Right lobe of liver (tissue), 6 donors: ENCODE results near the gene PHTF1. TPM values are rescaled to one million over a fixed set of nuclear protein-coding genes. Genes with fewer than 3 reads are reported as not detected.

Source experiments
- ATAC-seq, 4 donors: fragments of 200-7000 bp; cut with Tn5 transposase; one replicate each; pipeline ENCODE4 v1.9.1; 2020; ENCODE audit warnings: mild to moderate bottlenecking in 4 of 4, moderate library complexity in 4 of 4
- DNase-seq, 3 donors: peaks; one replicate each; pipeline ENCODE4 v3.0.0-alpha.2; 2020
- H3K27ac ChIP-seq, 3 donors: fragments of 200-600 bp; one replicate each; pipeline ENCODE4 v1.8.0; 2022
- H3K27me3 ChIP-seq, 2 donors: fragments of 200-600 bp; one replicate each; pipeline ENCODE4 v1.8.0; 2022
- H3K36me3 ChIP-seq, 4 donors: fragments of 200-600 bp; sonication (generic) in 1 of 4; one replicate each; pipeline versions ENCODE4 v1.5.1 to v1.8.0; 2017 to 2022; ENCODE audit warnings: control low read depth in 1 of 4
- H3K4me1 ChIP-seq, 4 donors: fragments of 200-600 bp; sonication (generic) in 1 of 4; one replicate each; pipeline versions ENCODE4 v1.5.1 to v1.8.0; 2017 to 2022; ENCODE audit warnings: control low read depth in 1 of 4
- H3K4me3 ChIP-seq, 3 donors: fragments of 200-600 bp; one replicate each; pipeline ENCODE4 v1.8.0; 2022
- H3K9me3 ChIP-seq, 4 donors: fragments of 200-600 bp; sonication (generic) in 1 of 4; one replicate each; pipeline versions ENCODE4 v1.5.1 to v1.8.0; 2017 to 2022; ENCODE audit warnings: control low read depth in 1 of 4
- POLR2A ChIP-seq: fragments of 450-650 bp; IDR thresholded peaks from one replicate; pipeline ENCODE4 v1.6.1; 2017; ENCODE audit warnings: antibody characterized with exemption, mild to moderate bottlenecking
- WGBS: methylation state at CpG from one replicate; pipeline ENCODE4 v1.1.6; 2018; ENCODE audit warnings: low coverage, low lambda C conversion rate; ENCODE audit not compliant: insufficient coverage; ENCODE audit errors: missing lambda C conversion rate; 5-methylcytosine and 5-hydroxymethylcytosine counted together
- intact Hi-C, 2 donors: fragments of 100-400 bp; cut with DNase I; formaldehyde crosslinking; loops; one replicate each; pipeline versions ENCODE4 v1.11.2 to v1.14.1; 2022
- total RNA-seq, 6 experiments: library from RNA; depleted of rRNA in 2 of 6; stranded (reverse); fragments of >200 nt in 2 of 6; fragmentation: NEBNext Ultra II Directional in 3 of 6; extraction: Animal tissue kit (Norgen Biotek cat#: 25700) in 3 of 6; gene quantifications; one replicate each; pipeline versions ENCODE4 v1.1.0 to v1.2.4, GENCODE V29; 2016 to 2023
- TF ChIP-seq, protein P1 (sequence below), 4 donors: fragments of 200-600 bp in 3 of 4; fragments of 450-650 bp in 1 of 4; IDR thresholded peaks; one replicate each; pipeline versions ENCODE4 v1.5.1 to v1.8.0; 2016 to 2022; ENCODE audit warnings: antibody characterized with exemption in 4 of 4, mild to moderate bottlenecking in 2 of 4
- donor health status: DM: no; HTN: yes; CAD: no.
- donor health status: DM: no; HTN: no; CAD: no.
- donor health status: DM: no; HTN: no; CAD: no.
- donor health status: DM: no; HTN: yes; CAD: no.
- donor health status: DM: no; HTN: yes; CAD: no.

The PHTF1 gene
- total RNA-seq, 6 experiments from 2014 or later = 4.7 to 8.7 (median 6.1) TPM

DNA sequence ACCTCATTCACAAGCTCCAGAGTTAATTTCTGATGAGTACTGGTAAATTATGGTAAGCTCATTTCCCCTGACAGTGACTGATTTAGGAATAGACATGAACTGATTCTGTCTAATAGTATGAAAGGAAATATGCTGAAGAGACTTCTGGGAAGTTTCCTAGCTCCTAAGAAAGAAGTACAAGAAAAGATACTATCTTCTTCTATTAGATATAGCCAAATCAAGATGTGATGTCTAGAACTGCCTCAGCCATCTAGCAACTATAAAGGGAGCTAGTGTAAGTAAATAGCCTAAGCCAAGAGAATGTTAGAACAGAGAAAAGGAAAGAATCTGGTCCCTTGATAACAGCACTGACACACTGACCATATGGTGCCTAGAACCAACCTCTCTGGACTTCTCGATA lies 10.7 kb upstream of the PHTF1 start:
- no peaks in the 10 kb centered on the region for H3K4me1 ChIP-seq
- intact Hi-C loops = no loop called here
- WGBS = 100% methylated on average over 1 of the region's 1 CpG
- ATAC-seq (no peak), DNase-seq (no peak)
- no peak overlapping the region for H3K27ac ChIP-seq
- H3K36me3 ChIP-seq = peaks cover 0 to 20% (median 0%) of the 10 kb centered on the region in 4 donors
- no peak for TF ChIP-seq POLR2A
- H3K4me3 ChIP-seq = no peak overlapping the region
- H3K9me3 ChIP-seq = no peaks in the 10 kb centered on the region
- H3K27me3 ChIP-seq = no peaks in the 10 kb centered on the region

DNA sequence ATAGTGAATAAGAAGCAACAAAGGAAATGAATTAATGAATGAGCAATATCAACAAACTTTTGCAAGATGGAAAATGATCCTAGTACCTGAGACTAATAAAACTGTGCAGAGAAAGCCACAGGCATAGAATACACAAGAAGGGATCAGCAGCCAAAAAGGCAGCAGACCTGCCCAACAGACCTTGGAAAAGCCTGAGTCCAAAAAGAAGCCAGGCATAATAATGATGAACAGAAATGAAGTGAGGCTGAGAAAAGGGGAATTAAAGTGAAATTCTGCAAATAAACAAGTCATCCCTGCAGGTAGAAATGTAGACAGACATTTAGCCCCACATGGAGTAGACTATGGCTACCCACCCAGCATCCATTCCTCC lies 10.3 kb upstream of the PHTF1 start:
- H3K27me3 ChIP-seq = no peaks in the 10 kb centered on the region
- H3K4me1 ChIP-seq = no peaks in the 10 kb centered on the region
- DNase-seq (no peak), ATAC-seq (no peak)
- H3K4me3 ChIP-seq = no peak overlapping the region
- TF ChIP-seq POLR2A = no peak
- TF ChIP-seq, protein P1, sequence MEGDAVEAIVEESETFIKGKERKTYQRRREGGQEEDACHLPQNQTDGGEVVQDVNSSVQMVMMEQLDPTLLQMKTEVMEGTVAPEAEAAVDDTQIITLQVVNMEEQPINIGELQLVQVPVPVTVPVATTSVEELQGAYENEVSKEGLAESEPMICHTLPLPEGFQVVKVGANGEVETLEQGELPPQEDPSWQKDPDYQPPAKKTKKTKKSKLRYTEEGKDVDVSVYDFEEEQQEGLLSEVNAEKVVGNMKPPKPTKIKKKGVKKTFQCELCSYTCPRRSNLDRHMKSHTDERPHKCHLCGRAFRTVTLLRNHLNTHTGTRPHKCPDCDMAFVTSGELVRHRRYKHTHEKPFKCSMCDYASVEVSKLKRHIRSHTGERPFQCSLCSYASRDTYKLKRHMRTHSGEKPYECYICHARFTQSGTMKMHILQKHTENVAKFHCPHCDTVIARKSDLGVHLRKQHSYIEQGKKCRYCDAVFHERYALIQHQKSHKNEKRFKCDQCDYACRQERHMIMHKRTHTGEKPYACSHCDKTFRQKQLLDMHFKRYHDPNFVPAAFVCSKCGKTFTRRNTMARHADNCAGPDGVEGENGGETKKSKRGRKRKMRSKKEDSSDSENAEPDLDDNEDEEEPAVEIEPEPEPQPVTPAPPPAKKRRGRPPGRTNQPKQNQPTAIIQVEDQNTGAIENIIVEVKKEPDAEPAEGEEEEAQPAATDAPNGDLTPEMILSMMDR (IDR thresholded peaks at IDR 0.05) = no peak
- H3K9me3 ChIP-seq = no peaks in the 10 kb centered on the region
- H3K27ac ChIP-seq = no peak overlapping the region
- intact Hi-C loops = no loop called here
- peaks cover 0 to 20% (median 0%) of the 10 kb centered on the region in 4 donors for H3K36me3 ChIP-seq

DNA sequence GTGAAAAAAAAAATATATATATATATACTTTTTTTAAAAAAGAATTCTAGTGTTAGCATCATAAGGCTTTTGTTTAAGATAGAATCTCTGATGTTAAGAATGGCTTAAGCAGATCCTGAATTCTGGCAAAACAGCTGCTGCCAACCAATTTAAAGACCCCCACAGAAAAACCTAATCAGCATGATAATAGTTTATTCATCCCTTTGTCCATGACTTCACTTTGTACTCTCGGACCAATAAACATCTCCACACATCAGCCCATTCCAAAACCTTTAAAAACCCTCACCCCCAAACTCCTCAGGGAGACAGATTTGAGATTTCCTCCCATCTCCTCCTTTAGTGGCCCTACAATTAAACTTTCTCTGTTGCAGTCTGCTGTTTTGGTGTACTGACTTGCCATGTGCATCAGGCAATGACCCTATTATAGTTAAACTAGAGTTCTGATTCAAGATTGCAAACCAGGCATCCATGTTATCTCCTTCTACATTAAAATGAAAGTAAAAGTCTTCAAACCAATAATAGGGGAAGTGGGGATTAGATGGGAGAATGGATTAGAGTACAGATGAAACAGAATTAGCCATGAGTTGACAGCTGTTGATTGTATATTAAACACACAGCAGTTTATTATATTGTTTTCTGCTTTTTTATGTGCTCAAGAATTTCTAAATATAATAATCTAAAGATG lies 9.8 kb upstream of the PHTF1 start:
- H3K4me1 ChIP-seq = no peaks in the 10 kb centered on the region
- no peaks in the 10 kb centered on the region for H3K9me3 ChIP-seq
- intact Hi-C loops = no loop called here
- ATAC-seq (no peak), DNase-seq (no peak)
- TF ChIP-seq POLR2A = no peak
- TF ChIP-seq, protein P1 (IDR thresholded peaks at IDR 0.05) = no peak
- H3K36me3 ChIP-seq = peaks cover 0 to 20% (median 0%) of the 10 kb centered on the region in 4 donors
- no peak overlapping the region for H3K4me3 ChIP-seq
- H3K27ac ChIP-seq = no peak overlapping the region
- WGBS = 100% methylated on average over 1 of the region's 1 CpG
- no peaks in the 10 kb centered on the region for H3K27me3 ChIP-seq

DNA sequence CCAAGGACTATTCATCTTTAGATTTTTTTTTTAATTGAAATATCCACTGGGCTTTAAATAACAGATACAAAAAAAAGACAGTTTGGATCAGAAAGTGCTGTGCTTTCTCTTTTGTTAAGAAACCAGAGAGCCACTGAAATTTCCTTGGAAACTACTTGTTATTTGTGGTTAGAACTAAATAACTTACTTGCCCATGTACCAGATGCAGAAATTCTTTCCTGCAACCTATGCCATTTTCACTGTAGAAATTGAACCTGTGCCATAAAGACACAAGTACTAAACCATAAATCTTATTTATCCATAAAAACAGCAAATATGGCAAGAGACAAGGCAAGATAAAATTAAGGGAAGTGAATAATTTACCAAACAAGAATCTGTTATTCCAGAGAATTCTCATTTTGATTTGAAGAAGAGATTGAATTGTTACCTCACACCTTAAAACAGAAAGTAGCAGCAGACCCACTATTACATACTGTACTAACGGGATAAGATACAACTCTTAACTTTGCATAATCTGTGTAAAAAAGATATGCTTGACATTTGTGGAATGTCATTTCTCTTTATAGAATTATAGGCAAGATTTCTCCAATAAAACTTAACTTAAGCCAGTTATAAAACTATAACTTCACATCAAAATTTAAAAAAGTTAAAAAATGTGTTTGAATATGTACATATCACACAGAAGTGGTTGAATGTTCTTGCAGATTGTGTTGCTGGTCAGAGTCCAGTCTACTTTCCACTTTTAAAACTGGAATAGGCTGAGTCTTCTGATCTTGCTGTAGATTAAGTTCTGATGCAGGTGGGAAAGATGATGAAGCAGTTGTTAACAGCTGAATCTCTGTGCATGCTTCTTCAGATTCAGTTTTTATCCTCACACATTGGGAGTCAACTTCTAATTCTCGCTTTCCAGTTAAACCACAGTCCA lies 6.3 kb upstream of the PHTF1 start:
- no peak for TF ChIP-seq POLR2A
- TF ChIP-seq, protein P1 (IDR thresholded peaks at IDR 0.05) = no peak
- H3K27ac ChIP-seq = no peak overlapping the region
- no peaks in the 10 kb centered on the region for H3K9me3 ChIP-seq
- H3K36me3 ChIP-seq = peaks cover 0 to 26% (median 0%) of the 10 kb centered on the region in 4 donors
- no peak overlapping the region for H3K4me3 ChIP-seq
- ATAC-seq (no peak), DNase-seq (no peak)
- intact Hi-C loops = no loop called here
- H3K4me1 ChIP-seq = no peaks in the 10 kb centered on the region
- H3K27me3 ChIP-seq = no peaks in the 10 kb centered on the region
- 100% methylated on average over 2 of the region's 2 CpGs for WGBS

DNA sequence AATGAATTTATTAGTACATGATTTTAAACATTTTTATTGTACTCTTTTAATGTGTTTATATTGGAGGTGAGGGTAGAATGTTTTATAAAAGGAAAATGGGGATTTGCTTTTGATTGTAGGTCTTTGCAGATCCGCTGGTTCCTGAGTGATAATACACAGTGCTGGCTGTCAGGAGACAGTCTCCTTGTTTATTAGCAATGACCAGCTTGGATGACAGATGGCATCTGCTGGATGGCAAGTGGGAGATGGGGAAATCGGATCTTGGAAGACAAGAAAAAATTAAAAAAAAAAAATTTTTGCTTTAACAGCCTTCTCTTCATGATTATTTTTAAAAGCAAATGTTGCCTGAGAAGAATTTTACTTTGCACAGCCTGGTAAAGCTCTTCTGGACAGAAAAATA lies 4.4 kb upstream of the PHTF1 start:
- Histone ChIP-seq H3K27me3 (no peaks in the 10 kb centered on the region), H3K4me3 (no peak overlapping the region), H3K27ac (no peak overlapping the region), H3K36me3 (peaks cover 0 to 26% (median 0%) of the 10 kb centered on the region in 4 donors), H3K9me3 (no peaks in the 10 kb centered on the region), H3K4me1 (no peaks in the 10 kb centered on the region)
- ATAC-seq = no peak
- 96% methylated on average over 2 of the region's 2 CpGs for WGBS
- TF ChIP-seq, protein P1 (IDR thresholded peaks at IDR 0.05) = no peak
- no peak for TF ChIP-seq POLR2A
- intact Hi-C loops = no loop called here
- DNase-seq = no peak
